Upper lobe of left lung (tissue), 4 donors: ENCODE results near the gene LSM14B.

Source experiments
- CTCF ChIP-seq, 6 experiments: fragments of 450-650 bp in 4 of 6; fragments of 200-600 bp in 2 of 6; sonication (generic) in 2 of 6; IDR thresholded peaks; one replicate each; pipeline ENCODE4 v1.5.1; 2016 to 2019; ENCODE audit warnings: antibody characterized with exemption in 6 of 6
- EP300 ChIP-seq, 4 donors: sonication (generic); formaldehyde crosslinking; IDR thresholded peaks; one replicate each; pipeline ENCODE4 v1.5.1; 2017; ENCODE audit warnings: antibody characterized with exemption in 4 of 4, control low read depth in 2 of 4
- POLR2A ChIP-seq, 4 donors: fragments of 450-650 bp; IDR thresholded peaks; one replicate each; pipeline ENCODE4 v1.5.1; 2016 to 2017; ENCODE audit warnings: antibody characterized with exemption in 4 of 4, mild to moderate bottlenecking in 2 of 4
- POLR2AphosphoS5 ChIP-seq, 2 donors: sonication (generic); formaldehyde crosslinking; IDR thresholded peaks; one replicate each; pipeline ENCODE4 v1.5.1; 2017; ENCODE audit warnings: antibody characterized with exemption in 2 of 2

GRCh38 chr20:62089393-62089792 is 32.9 kb upstream of the LSM14B start:
- no peak for TF ChIP-seq POLR2A (IDR thresholded peaks at IDR 0.05)
- TF ChIP-seq CTCF (IDR thresholded peaks at IDR 0.05): no peak
- TF ChIP-seq POLR2AphosphoS5 (IDR thresholded peaks at IDR 0.05): no peak
- TF ChIP-seq EP300 (IDR thresholded peaks at IDR 0.05): no peak
